H9 (cell line): Measurements from ENCODE around the gene FIGNL2. TPM values are rescaled to one million over a fixed set of nuclear protein-coding genes. Genes with fewer than 3 reads are reported as not detected.
A peak's percentile ranks its signal among the peaks of the same experiment; 100 is the strongest.

ENCODE experiments used
- DNase-seq: peaks from one replicate; pipeline ENCODE4 v3.0.0-alpha.2; 2017
- H2AFZ ChIP-seq: one replicate; pipeline ENCODE4 v1.6.1; 2013; ENCODE audit warnings: mild to moderate bottlenecking, low read length, control low read depth, moderate library complexity
- H2AK5ac ChIP-seq: 2 replicates; pipeline ENCODE4 v1.6.1; 2013; ENCODE audit warnings: low read length, control low read depth, mixed read lengths; ENCODE audit not compliant: insufficient read length
- H2BK120ac ChIP-seq: one replicate; pipeline ENCODE4 v1.6.1; 2013; ENCODE audit warnings: low read depth, mild to moderate bottlenecking, low read length, control low read depth, inconsistent platforms; ENCODE audit not compliant: poor library complexity, severe bottlenecking
- H2BK12ac ChIP-seq: 2 replicates; pipeline ENCODE4 v1.6.1; 2013; ENCODE audit warnings: low read length, control low read depth, mixed read lengths, low read depth; ENCODE audit not compliant: insufficient read length
- H2BK15ac ChIP-seq: 2 replicates; pipeline ENCODE4 v1.6.1; 2013; ENCODE audit warnings: low read depth, low read length, control low read depth
- H2BK20ac ChIP-seq: one replicate; pipeline ENCODE4 v1.6.1; 2013; ENCODE audit warnings: low read depth, mild to moderate bottlenecking, low read length, control low read depth, inconsistent platforms; ENCODE audit not compliant: poor library complexity, severe bottlenecking
- H2BK5ac ChIP-seq: 2 replicates; pipeline ENCODE4 v1.6.1; 2013; ENCODE audit warnings: low read length, control low read depth, mixed read lengths; ENCODE audit not compliant: insufficient read length
- H3K14ac ChIP-seq: 2 replicates; pipeline ENCODE4 v1.6.1; 2013; ENCODE audit warnings: low read length, control low read depth; ENCODE audit not compliant: insufficient read depth
- H3K18ac ChIP-seq: 2 replicates; pipeline ENCODE4 v1.6.1; 2013; ENCODE audit warnings: low read depth, mild to moderate bottlenecking, mixed read lengths, low read length, control low read depth; ENCODE audit not compliant: insufficient read length
- H3K23ac ChIP-seq: 2 replicates; pipeline ENCODE4 v1.6.1; 2013; ENCODE audit warnings: low read length, control low read depth, mixed read lengths, low read depth; ENCODE audit not compliant: insufficient read length
- H3K23me2 ChIP-seq: 2 replicates; pipeline ENCODE4 v1.6.1; 2013; ENCODE audit warnings: low read depth, mild to moderate bottlenecking, mixed read lengths, low read length, control low read depth; ENCODE audit not compliant: insufficient read length, poor library complexity, severe bottlenecking
- H3K27ac ChIP-seq: 2 replicates; pipeline ENCODE4 v1.5.1; 2013; ENCODE audit warnings: low read length, control low read depth, mixed read lengths, low read depth; ENCODE audit not compliant: insufficient read length
- H3K27me3 ChIP-seq: 2 replicates; pipeline ENCODE4 v1.6.1; 2013; ENCODE audit warnings: low read length, control low read depth, inconsistent platforms; ENCODE audit not compliant: insufficient read depth
- H3K4ac ChIP-seq: 2 replicates; pipeline ENCODE4 v1.6.1; 2013; ENCODE audit warnings: low read depth, mild to moderate bottlenecking, control low read depth, inconsistent platforms, low read length, moderate library complexity
- H3K4me1 ChIP-seq: 2 replicates; pipeline ENCODE4 v1.6.1; 2013; ENCODE audit warnings: low read length, control low read depth, inconsistent platforms; ENCODE audit not compliant: insufficient read depth
- H3K4me2 ChIP-seq: 2 replicates; pipeline ENCODE4 v1.6.1; 2013; ENCODE audit warnings: low read length, control low read depth, mixed read lengths; ENCODE audit not compliant: insufficient read length, insufficient read depth
- H3K56ac ChIP-seq: 2 replicates; pipeline ENCODE4 v1.6.1; 2013; ENCODE audit warnings: low read depth, mild to moderate bottlenecking, mixed read lengths, low read length, control low read depth; ENCODE audit not compliant: insufficient read length
- H3K79me1 ChIP-seq: 2 replicates; pipeline ENCODE4 v1.6.1; 2013; ENCODE audit warnings: low read depth, mild to moderate bottlenecking, moderate library complexity, low read length, control low read depth, inconsistent platforms; ENCODE audit not compliant: insufficient read depth, poor library complexity, severe bottlenecking
- H3K79me2 ChIP-seq: 2 replicates; pipeline ENCODE4 v1.6.1; 2013; ENCODE audit warnings: low read length, control low read depth, inconsistent platforms; ENCODE audit not compliant: insufficient read depth
- H3K9ac ChIP-seq: 2 replicates; pipeline ENCODE4 v1.6.1; 2013; ENCODE audit warnings: low read length, control low read depth, mixed read lengths; ENCODE audit not compliant: insufficient read length; ENCODE audit errors: extremely low read depth
- H3K9me3 ChIP-seq: one replicate; pipeline ENCODE4 v1.6.1; 2013; ENCODE audit warnings: low read depth, low read length, inconsistent platforms; ENCODE audit not compliant: control insufficient read depth
- H3T11ph ChIP-seq: one replicate; pipeline ENCODE4 v1.6.1; 2013; ENCODE audit warnings: mild to moderate bottlenecking, low read length, control low read depth, inconsistent platforms
- H4K20me1 ChIP-seq: one replicate; pipeline ENCODE4 v1.6.1; 2013; ENCODE audit not compliant: control insufficient read depth, insufficient read length, insufficient read depth
- H4K5ac ChIP-seq: 2 replicates; pipeline ENCODE4 v1.6.1; 2013; ENCODE audit warnings: low read depth, mild to moderate bottlenecking, mixed read lengths, low read length, control low read depth; ENCODE audit not compliant: insufficient read length
- H4K8ac ChIP-seq: replicated peaks from 2 replicates; pipeline ENCODE4 v1.6.1; 2013; ENCODE audit warnings: low read length, control low read depth, mixed read lengths, low read depth; ENCODE audit not compliant: insufficient read length
- H4K91ac ChIP-seq: 2 replicates; pipeline ENCODE4 v1.6.1; 2013; ENCODE audit warnings: low read depth, mild to moderate bottlenecking, moderate library complexity, mixed read lengths, low read length, control low read depth; ENCODE audit not compliant: insufficient read length
- H3K27ac Mint-ChIP-seq, 3 experiments: 2 replicates in 2 of 3; 3 replicates in 1 of 3; pipeline ENCODE4 v1.8.0; 2020 to 2021; ENCODE audit warnings: mixed read lengths in 3 of 3, mild to moderate bottlenecking in 1 of 3, moderate library complexity in 1 of 3
- H3K27me3 Mint-ChIP-seq: 2 replicates; pipeline ENCODE4 v1.8.0; 2021; ENCODE audit warnings: low read depth, mild to moderate bottlenecking, moderate library complexity, mixed read lengths
- H3K36me3 Mint-ChIP-seq, 3 experiments: 2 replicates in 2 of 3; 3 replicates in 1 of 3; pipeline ENCODE4 v1.8.0; 2020 to 2021; ENCODE audit warnings: low read depth in 3 of 3, mixed read lengths in 3 of 3; ENCODE audit not compliant: insufficient read depth in 1 of 3
- H3K4me1 Mint-ChIP-seq, 2 experiments: 2 replicates each; pipeline ENCODE4 v1.8.0; 2020; ENCODE audit warnings: mixed read lengths in 2 of 2
- H3K4me3 Mint-ChIP-seq, 2 experiments: 2 replicates in 1 of 2; 3 replicates in 1 of 2; pipeline ENCODE4 v1.8.0; 2020 to 2021; ENCODE audit warnings: mild to moderate bottlenecking in 2 of 2, mixed read lengths in 2 of 2, moderate library complexity in 1 of 2
- H3K9me3 Mint-ChIP-seq, 2 experiments: 2 replicates in 1 of 2; 3 replicates in 1 of 2; pipeline ENCODE4 v1.8.0; 2020; ENCODE audit warnings: mild to moderate bottlenecking in 2 of 2, mixed read lengths in 2 of 2, moderate library complexity in 1 of 2
- CTCF ChIP-seq: fragments of 200-600 bp; sonication (generic); conservative IDR thresholded peaks from 3 replicates; pipeline ENCODE4 v1.8.0; 2021; ENCODE audit warnings: antibody characterized with exemption, mild to moderate bottlenecking
- WGBS: extraction: QIAGEN DNeasy Blood & Tissue Kit; methylation state at CpG from one replicate; pipeline ENCODE4 v1.1.7; 2013; ENCODE audit warnings: missing lambda C conversion rate, low lambda C conversion rate, mixed read lengths; ENCODE audit not compliant: insufficient read length; ENCODE audit errors: extremely low coverage; 5-methylcytosine and 5-hydroxymethylcytosine counted together
- total RNA-seq: library from RNA; stranded (reverse); gene quantifications from 2 replicates; pipeline ENCODE4 v1.2.1, GENCODE V29; 2021

The FIGNL2 gene
- total RNA-seq, 1 experiment from 2014 or later, result 19.7 TPM

GRCh38 chr12:51871126-51871525, 22.6 kb upstream of the FIGNL2 start:
- peak; percentile 20; the same call in 1 of the 3 replicates for TF ChIP-seq CTCF
- Histone ChIP-seq H2BK120ac (no peak overlapping the region), H3T11ph (no peak overlapping the region), H4K8ac (no peak overlapping the region), H2BK5ac (no peak overlapping the region), H4K20me1 (no peaks in the 10 kb centered on the region), H3K9ac (no peak overlapping the region), H2BK15ac (no peak overlapping the region), H3K4me1 (no peaks in the 10 kb centered on the region), H3K18ac (no peak overlapping the region), H3K27ac (no peak overlapping the region), H3K23ac (no peak overlapping the region), H3K56ac (no peak overlapping the region), H2AK5ac (no peak overlapping the region), H2BK12ac (no peak overlapping the region), H2BK20ac (no peak overlapping the region), H3K4me2 (no peak overlapping the region), H3K9me3 (no peaks in the 10 kb centered on the region), H4K5ac (no peak overlapping the region), H3K4ac (no peak overlapping the region), H3K14ac (no peak overlapping the region), H3K79me1 (no peaks in the 10 kb centered on the region), H3K23me2 (peaks cover 14% of the 10 kb centered on the region), H3K27me3 (peaks cover 11% of the 10 kb centered on the region; the same call in 1 of the 2 replicates), H3K79me2 (no peaks in the 10 kb centered on the region), H2AFZ (no peak overlapping the region), H4K91ac (no peak overlapping the region)
- no peak for DNase-seq
- Mint-ChIP-seq H3K9me3 (peaks cover 0 to 2% of the 10 kb centered on the region in 2 experiments; a peak in 1 of 5 replicates), H3K36me3 (no peaks in the 10 kb centered on the region; a peak in 1 of 7 replicates), H3K4me1 (peaks cover 56 to 76% of the 10 kb centered on the region in 2 experiments), H3K27ac (no peak overlapping the region), H3K4me3 (no peak overlapping the region), H3K27me3 (peaks cover 58% of the 10 kb centered on the region)
- no CpG with 5 or more reads among the region's 6 CpGs for WGBS
